Right atrium auricular region (tissue), 2 donors: Measurements from ENCODE around the gene DEPDC1B. TPM values are rescaled to one million over a fixed set of nuclear protein-coding genes. Genes with fewer than 3 reads are reported as not detected.

Experiments used
- DNase-seq: peaks from one replicate; pipeline ENCODE4 v3.0.0-alpha.2; 2019; ENCODE audit warnings: low spot score
- H3K27ac ChIP-seq, 2 donors: fragments of 200-600 bp; sonication (generic); 1 replicate in 1 of 2; 2 replicates in 1 of 2; pipeline ENCODE4 v1.5.1; 2016 to 2019
- H3K27me3 ChIP-seq, 2 donors: fragments of 200-600 bp; sonication (generic); one replicate each; pipeline versions ENCODE4 v1.5.1 to v1.6.0; 2017 to 2019
- H3K36me3 ChIP-seq: fragments of 200-600 bp; sonication (generic); one replicate; pipeline ENCODE4 v1.5.1; 2016
- H3K4me1 ChIP-seq, 2 donors: fragments of 200-600 bp; sonication (generic); one replicate each; pipeline versions ENCODE4 v1.5.1 to v1.6.0; 2017 to 2019
- H3K4me3 ChIP-seq, 2 donors: fragments of 200-600 bp; sonication (generic); 1 replicate in 1 of 2; 2 replicates in 1 of 2; pipeline ENCODE4 v1.5.1; 2017 to 2019; ENCODE audit warnings: mild to moderate bottlenecking in 1 of 2, moderate library complexity in 1 of 2
- H3K9me3 ChIP-seq, 2 donors: fragments of 200-600 bp; sonication (generic); one replicate each; pipeline ENCODE4 v1.5.1; 2019
- CTCF ChIP-seq, 2 donors: fragments of 200-600 bp; sonication (generic); IDR thresholded peaks; one replicate each; pipeline ENCODE4 v1.5.1; 2019; ENCODE audit warnings: antibody characterized with exemption in 2 of 2
- total RNA-seq, 2 donors: library from RNA; depleted of rRNA; stranded (reverse); fragments of >200 nt; gene quantifications; one replicate each; pipeline ENCODE4 v1.1.0, GENCODE V29; 2016

The DEPDC1B gene
- total RNA-seq, 2 donors from 2014 or later = 0.16 TPM; not detected in 1

- Histone ChIP-seq H3K4me1 (no peaks in the 10 kb centered on the region), H3K27ac (no peak overlapping the region), H3K36me3 (no peaks in the 10 kb centered on the region), H3K4me3 (no peak overlapping the region), H3K27me3 (no peaks in the 10 kb centered on the region), H3K9me3 (peaks cover 0 to 6% of the 10 kb centered on the region in 2 donors)
- no peak for DNase-seq
- TF ChIP-seq CTCF (IDR thresholded peaks at IDR 0.05) = no peak
These were observed 86.1 kb downstream of the DEPDC1B start for GRCh38 chr5:60613826-60614225.

- no peak overlapping the region for H3K27ac ChIP-seq
- no peak overlapping the region for H3K4me3 ChIP-seq
- no peaks in the 10 kb centered on the region for H3K4me1 ChIP-seq
- H3K9me3 ChIP-seq = peaks cover 0 to 6% of the 10 kb centered on the region in 2 donors
- TF ChIP-seq CTCF (IDR thresholded peaks at IDR 0.05) = no peak
- no peak for DNase-seq
- no peaks in the 10 kb centered on the region for H3K36me3 ChIP-seq
- no peaks in the 10 kb centered on the region for H3K27me3 ChIP-seq
These were observed 88.7 kb downstream of the DEPDC1B start for GRCh38 chr5:60611099-60611740.

GRCh38 chr5:60604771-60605170 is 95.2 kb downstream of the DEPDC1B start:
- no peaks in the 10 kb centered on the region for H3K27me3 ChIP-seq

GRCh38 chr5:60598424-60598823 is 101.5 kb downstream of the DEPDC1B start:
- no peaks in the 10 kb centered on the region for H3K27me3 ChIP-seq
- H3K36me3 ChIP-seq = no peaks in the 10 kb centered on the region
- no peaks in the 10 kb centered on the region for H3K9me3 ChIP-seq
- DNase-seq = no peak
- H3K4me3 ChIP-seq = no peak overlapping the region
- no peak overlapping the region for H3K27ac ChIP-seq
- no peaks in the 10 kb centered on the region for H3K4me1 ChIP-seq
- TF ChIP-seq CTCF (IDR thresholded peaks at IDR 0.05) = no peak

More at GRCh38 chr5:60604771-60605170, 95.2 kb downstream of the DEPDC1B start:
- no peak overlapping the region for H3K4me3 ChIP-seq
- H3K4me1 ChIP-seq = no peaks in the 10 kb centered on the region
- no peaks in the 10 kb centered on the region for H3K9me3 ChIP-seq
- DNase-seq = no peak
- TF ChIP-seq CTCF (IDR thresholded peaks at IDR 0.05) = no peak
- H3K27ac ChIP-seq = no peak overlapping the region
- no peaks in the 10 kb centered on the region for H3K36me3 ChIP-seq

- TF ChIP-seq CTCF (IDR thresholded peaks at IDR 0.05) = no peak
- no peaks in the 10 kb centered on the region for H3K27me3 ChIP-seq
- H3K4me3 ChIP-seq = no peak overlapping the region
- no peak overlapping the region for H3K27ac ChIP-seq
- no peak for DNase-seq
- no peaks in the 10 kb centered on the region for H3K9me3 ChIP-seq
- no peaks in the 10 kb centered on the region for H3K36me3 ChIP-seq
- H3K4me1 ChIP-seq = no peaks in the 10 kb centered on the region
These were observed 102.2 kb downstream of the DEPDC1B start for GRCh38 chr5:60597572-60598320.
